MCF 10A (cell line): ENCODE data around the gene HOXA7. TPM values are rescaled to one million over a fixed set of nuclear protein-coding genes. Genes with fewer than 3 reads are reported as not detected.
A peak's percentile ranks its signal among the peaks of the same experiment; 100 is the strongest.

Experiments
- BruUV-seq: library from RNA; stranded (reverse); fragments of 400-500 nt; replicated peaks from 2 replicates; lab custom pipeline; 2021; lab: Mats Ljungman, UMichigan
- CTCF ChIA-PET: fragments of 300-600 bp; sonication (Branson Sonifier 250); formaldehyde crosslinking; extraction: SDS; loops from one replicate; lab custom pipeline; 2021; ENCODE audit warnings: antibody characterized with exemption, inconsistent platforms; lab: Yijun Ruan, JAX
- POLR2A ChIA-PET: fragments of 300-600, 350-650 bp; sonication (Branson Sonifier 250); formaldehyde crosslinking; extraction: SDS; loops from one replicate; lab custom pipeline; 2020; ENCODE audit warnings: antibody characterized with exemption, inconsistent platforms; lab: Yijun Ruan, JAX
- DNase-seq: peaks from one replicate; pipeline ENCODE4 v3.0.0-alpha.2; 2018; ENCODE audit not compliant: unreplicated experiment
- H3K27ac Mint-ChIP-seq: one replicate; pipeline ENCODE4 v1.8.0; 2022; ENCODE audit warnings: mild to moderate bottlenecking, low read depth, mixed read lengths; ENCODE audit not compliant: unreplicated experiment
- H3K27me3 Mint-ChIP-seq: one replicate; pipeline ENCODE4 v1.8.0; 2022; ENCODE audit warnings: mixed read lengths; ENCODE audit not compliant: insufficient read depth, unreplicated experiment
- H3K36me3 Mint-ChIP-seq: one replicate; pipeline ENCODE4 v1.8.0; 2022; ENCODE audit warnings: mild to moderate bottlenecking, moderate library complexity, mixed read lengths; ENCODE audit not compliant: insufficient read depth, unreplicated experiment
- H3K4me1 Mint-ChIP-seq: one replicate; pipeline ENCODE4 v1.8.0; 2022; ENCODE audit warnings: mixed read lengths; ENCODE audit not compliant: insufficient read depth, unreplicated experiment
- H3K4me3 Mint-ChIP-seq: one replicate; pipeline ENCODE4 v1.8.0; 2022; ENCODE audit warnings: mild to moderate bottlenecking, moderate library complexity, mixed read lengths; ENCODE audit not compliant: unreplicated experiment
- H3K9me3 Mint-ChIP-seq: one replicate; pipeline ENCODE4 v1.8.0; 2022; ENCODE audit warnings: mixed read lengths; ENCODE audit not compliant: unreplicated experiment
- intact Hi-C: fragments of 100-400 bp; cut with micrococcal nuclease; formaldehyde crosslinking; loops from 2 replicates; pipeline ENCODE4 v1.14.1; 2022
- total RNA-seq: library from RNA; stranded (reverse); gene quantifications from 2 replicates; pipeline ENCODE4 v1.2.3, GENCODE V29; 2022
- TF ChIP-seq, protein P1 (sequence below): fragments of 200-600 bp; IDR thresholded peaks from one replicate; pipeline ENCODE4 v1.8.0; 2022; ENCODE audit warnings: antibody characterized with exemption, mild to moderate bottlenecking; ENCODE audit not compliant: unreplicated experiment

The HOXA7 gene
- total RNA-seq, 1 experiment from 2014 or later: 0.44 TPM

GRCh38 chr7:27140126-27140857, 16.2 kb downstream of the HOXA7 start:
- H3K27me3 Mint-ChIP-seq: no peaks in the 10 kb centered on the region
- peak overlapping the region; percentile 100 for H3K4me3 Mint-ChIP-seq
- TF ChIP-seq, protein P1, sequence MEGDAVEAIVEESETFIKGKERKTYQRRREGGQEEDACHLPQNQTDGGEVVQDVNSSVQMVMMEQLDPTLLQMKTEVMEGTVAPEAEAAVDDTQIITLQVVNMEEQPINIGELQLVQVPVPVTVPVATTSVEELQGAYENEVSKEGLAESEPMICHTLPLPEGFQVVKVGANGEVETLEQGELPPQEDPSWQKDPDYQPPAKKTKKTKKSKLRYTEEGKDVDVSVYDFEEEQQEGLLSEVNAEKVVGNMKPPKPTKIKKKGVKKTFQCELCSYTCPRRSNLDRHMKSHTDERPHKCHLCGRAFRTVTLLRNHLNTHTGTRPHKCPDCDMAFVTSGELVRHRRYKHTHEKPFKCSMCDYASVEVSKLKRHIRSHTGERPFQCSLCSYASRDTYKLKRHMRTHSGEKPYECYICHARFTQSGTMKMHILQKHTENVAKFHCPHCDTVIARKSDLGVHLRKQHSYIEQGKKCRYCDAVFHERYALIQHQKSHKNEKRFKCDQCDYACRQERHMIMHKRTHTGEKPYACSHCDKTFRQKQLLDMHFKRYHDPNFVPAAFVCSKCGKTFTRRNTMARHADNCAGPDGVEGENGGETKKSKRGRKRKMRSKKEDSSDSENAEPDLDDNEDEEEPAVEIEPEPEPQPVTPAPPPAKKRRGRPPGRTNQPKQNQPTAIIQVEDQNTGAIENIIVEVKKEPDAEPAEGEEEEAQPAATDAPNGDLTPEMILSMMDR: no peak
- TSS peak; percentile 63 for BruUV-seq
- intact Hi-C loops: loop anchor here (5.0 kb wide), 3 partner anchors 473 to 938 kb away; partner anchors contain the start of genes CBX3 and HNRNPA2B1
- H3K27ac Mint-ChIP-seq: peak overlapping the region; percentile 99
- H3K9me3 Mint-ChIP-seq: no peaks in the 10 kb centered on the region
- peaks cover 45% of the 10 kb centered on the region for H3K4me1 Mint-ChIP-seq
- peaks cover 29% of the 10 kb centered on the region for H3K36me3 Mint-ChIP-seq
- CTCF ChIA-PET: interaction anchor here (0.6 to 6.7 kb wide), 15 partner anchors 9 to 477 kb away, joined by 3 to 190 read pairs (median 4); no protein-coding TSS in a partner anchor
- POLR2A ChIA-PET: interaction anchor here (0.6 to 7.2 kb wide), 26 partner anchors 9 to 942 kb away, joined by 3 to 459 read pairs (median 10); partner anchors contain the start of genes HNRNPA2B1, HOXA1, HOXA4 and HOXA9
- DNase-seq: peak; percentile 56

GRCh38 chr7:27139334-27140125, 16.9 kb downstream of the HOXA7 start:
- intact Hi-C loops: loop anchor here (5.0 kb wide), 3 partner anchors 472 to 937 kb away; partner anchors contain the start of genes CBX3 and HNRNPA2B1
- DNase-seq: peak; percentile 61

GRCh38 chr7:27138985-27139333, 17.5 kb downstream of the HOXA7 start:
- intact Hi-C loops: no loop called here
- Mint-ChIP-seq H3K4me3 (peak overlapping the region; percentile 100), H3K9me3 (no peaks in the 10 kb centered on the region), H3K27me3 (no peaks in the 10 kb centered on the region), H3K36me3 (peaks cover 24% of the 10 kb centered on the region), H3K27ac (peak overlapping the region; percentile 99), H3K4me1 (peaks cover 58% of the 10 kb centered on the region)
- peak; percentile 53 for DNase-seq
- CTCF ChIA-PET: interaction anchor here (0.6 to 6.7 kb wide), 3 partner anchors 11 to 282 kb away, joined by 3 to 190 read pairs (median 3); no protein-coding TSS in a partner anchor
- BruUV-seq: no TSS peak
- POLR2A ChIA-PET: interaction anchor here (1.2 to 7.2 kb wide), 10 partner anchors 8 to 292 kb away, joined by 3 to 459 read pairs (median 54); partner anchors contain the start of genes HOXA1, HOXA4, HOXA9 and SKAP2
- TF ChIP-seq, protein P1: no peak

More at GRCh38 chr7:27139334-27140125, 16.9 kb downstream of the HOXA7 start:
- H3K27ac Mint-ChIP-seq: peak overlapping the region; percentile 99
- peaks cover 27% of the 10 kb centered on the region for H3K36me3 Mint-ChIP-seq
- BruUV-seq: no TSS peak
- peak overlapping the region; percentile 100 for H3K4me3 Mint-ChIP-seq
- H3K4me1 Mint-ChIP-seq: peaks cover 52% of the 10 kb centered on the region
- ChIA-PET POLR2A (interaction anchor here (0.6 to 7.2 kb wide), 20 partner anchors 8 to 935 kb away, joined by 3 to 459 read pairs (median 32); partner anchors contain the start of genes HOXA1, HOXA4, HOXA9 and SKAP2), CTCF (interaction anchor here (0.6 to 6.7 kb wide), 9 partner anchors 10 to 476 kb away, joined by 3 to 190 read pairs (median 3); no protein-coding TSS in a partner anchor)
- H3K27me3 Mint-ChIP-seq: no peaks in the 10 kb centered on the region
- H3K9me3 Mint-ChIP-seq: no peaks in the 10 kb centered on the region
- TF ChIP-seq, protein P1: no peak
